ENCODE measurements around the gene P2RX7.

The P2RX7 gene

GRCh38 chr12:121132601-121133481, at the start of gene P2RX7:
P2RX7 (plus strand) TSS chr12:121132876; CDS start chr12:121132971, 95 bp downstream.
- peak within 1 kb of the TSS; percentile 38; the same call in 1 of the 2 replicates for H3K4me3 ChIP-seq (ENCODE audit: low read length)
- no peak for TF ChIP-seq ZNF274 (IDR thresholded peaks at IDR 0.05; ENCODE audit: low read depth, low read length)

- no peak for TF ChIP-seq ZNF274 (IDR thresholded peaks at IDR 0.05; ENCODE audit: low read depth, low read length)
- H3K4me3 ChIP-seq (ENCODE audit: low read length) = no peak overlapping the region
Measured at GRCh38 chr12:121084229-121084628, 48.4 kb upstream of the P2RX7 start.

GRCh38 chr12:121085069-121085468, 47.6 kb upstream of the P2RX7 start:
- no peak overlapping the region for H3K4me3 ChIP-seq (ENCODE audit: low read length)
- TF ChIP-seq ZNF274 (IDR thresholded peaks at IDR 0.05; ENCODE audit: low read depth, low read length) = no peak

- H3K4me3 ChIP-seq (ENCODE audit: low read length) = no peak overlapping the region
- TF ChIP-seq ZNF274 (IDR thresholded peaks at IDR 0.05; ENCODE audit: low read depth, low read length) = no peak
Measured at GRCh38 chr12:121085506-121086353, 46.9 kb upstream of the P2RX7 start.

- no peak for TF ChIP-seq ZNF274 (IDR thresholded peaks at IDR 0.05; ENCODE audit: low read depth, low read length)
Measured at GRCh38 chr12:121086781-121087295, 45.8 kb upstream of the P2RX7 start.

GRCh38 chr12:121087467-121088194, 45.0 kb upstream of the P2RX7 start:
- TF ChIP-seq ZNF274 (IDR thresholded peaks at IDR 0.05; ENCODE audit: low read depth, low read length) = no peak
- no peak overlapping the region for H3K4me3 ChIP-seq (ENCODE audit: low read length)

More at GRCh38 chr12:121086781-121087295, 45.8 kb upstream of the P2RX7 start:
- no peak overlapping the region for H3K4me3 ChIP-seq (ENCODE audit: low read length)

GRCh38 chr12:121088195-121088585, 44.5 kb upstream of the P2RX7 start:
- no peak for TF ChIP-seq ZNF274 (IDR thresholded peaks at IDR 0.05; ENCODE audit: low read depth, low read length)
- no peak overlapping the region for H3K4me3 ChIP-seq (ENCODE audit: low read length)

- H3K4me3 ChIP-seq (ENCODE audit: low read length) = no peak overlapping the region
- TF ChIP-seq ZNF274 (IDR thresholded peaks at IDR 0.05; ENCODE audit: low read depth, low read length) = no peak
Measured at GRCh38 chr12:121089031-121089812, 43.5 kb upstream of the P2RX7 start.

GRCh38 chr12:121089813-121090430, 42.8 kb upstream of the P2RX7 start:
- H3K4me3 ChIP-seq (ENCODE audit: low read length) = no peak overlapping the region
- TF ChIP-seq ZNF274 (IDR thresholded peaks at IDR 0.05; ENCODE audit: low read depth, low read length) = no peak

- no peak for TF ChIP-seq ZNF274 (IDR thresholded peaks at IDR 0.05; ENCODE audit: low read depth, low read length)
- no peak overlapping the region for H3K4me3 ChIP-seq (ENCODE audit: low read length)
Measured at GRCh38 chr12:121090586-121091514, 41.8 kb upstream of the P2RX7 start.

GRCh38 chr12:121092034-121092433, 40.6 kb upstream of the P2RX7 start:
- no peak overlapping the region for H3K4me3 ChIP-seq (ENCODE audit: low read length)
- no peak for TF ChIP-seq ZNF274 (IDR thresholded peaks at IDR 0.05; ENCODE audit: low read depth, low read length)

GRCh38 chr12:121093487-121093891, 39.2 kb upstream of the P2RX7 start:
- H3K4me3 ChIP-seq (ENCODE audit: low read length) = no peak overlapping the region
- no peak for TF ChIP-seq ZNF274 (IDR thresholded peaks at IDR 0.05; ENCODE audit: low read depth, low read length)
